ENCODE measurements around the gene PMIS2. TPM values are rescaled to one million over a fixed set of nuclear protein-coding genes. Genes with fewer than 3 reads are reported as not detected.
"Not testable (repeated sequence)": the region's sequence is repeated elsewhere in the genome, so short reads cannot be mapped to it uniquely, and the experiment has no call there.

Gene PMIS2
- total RNA-seq, 1 donor from 2014 or later: not detected

DNA sequence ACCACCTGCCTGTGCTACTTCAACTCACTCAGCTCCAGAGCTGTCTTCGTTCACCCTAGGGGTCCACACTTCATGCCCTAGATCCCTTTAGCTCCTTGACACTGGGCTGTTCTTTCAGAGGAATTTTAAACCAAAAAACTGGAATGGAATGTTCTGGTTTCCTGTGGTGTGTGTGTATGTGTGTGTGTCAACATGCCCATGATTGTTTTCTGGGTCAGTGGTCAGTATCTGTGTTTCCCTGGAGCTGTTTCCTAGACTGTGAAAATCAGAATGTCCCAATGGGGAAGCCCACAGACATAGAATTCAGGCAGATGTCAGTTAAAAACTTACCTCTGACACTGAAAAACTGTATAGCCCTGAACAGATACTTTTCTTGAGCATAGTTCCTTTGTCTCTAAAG is 1.3 kb downstream of the PMIS2 start:
- DNase-seq (ENCODE audit: low read depth in 2 of 2): peak; percentile 36 to 39

GRCh38 chr19:35590875-35591274 is 4.9 kb downstream of the PMIS2 start:
- no peak for DNase-seq (ENCODE audit: low read depth in 2 of 2)

- peak; percentile 47 to 61 for DNase-seq (ENCODE audit: low read depth in 2 of 2)
Observed at GRCh38 chr19:35592226-35592625, 6.3 kb downstream of the PMIS2 start.

DNA sequence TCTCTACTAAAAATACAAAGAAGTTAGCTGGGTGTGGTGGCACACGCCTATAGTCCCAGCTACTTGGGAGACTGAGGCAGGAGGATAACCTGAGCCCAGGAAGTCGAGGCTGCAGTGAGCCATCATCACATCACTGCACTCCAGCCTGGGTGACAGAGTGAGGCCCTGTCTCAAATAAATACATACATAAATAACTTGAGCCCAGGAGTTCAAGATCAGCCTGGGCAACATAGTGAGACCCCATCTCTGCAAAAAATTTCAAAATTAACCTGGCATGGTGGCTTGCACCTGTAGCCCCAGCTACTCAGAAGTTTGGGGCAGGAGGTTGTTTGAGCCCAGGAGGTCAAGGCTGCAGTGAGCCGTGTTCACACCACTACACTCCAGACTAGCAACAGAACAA is 9.1 kb downstream of the PMIS2 start:
- DNase-seq (ENCODE audit: low read depth in 2 of 2): not testable (repeated sequence)

GRCh38 chr19:35595928-35596327 is 10.0 kb downstream of the PMIS2 start:
- no peak for DNase-seq (ENCODE audit: low read depth in 2 of 2)

DNA sequence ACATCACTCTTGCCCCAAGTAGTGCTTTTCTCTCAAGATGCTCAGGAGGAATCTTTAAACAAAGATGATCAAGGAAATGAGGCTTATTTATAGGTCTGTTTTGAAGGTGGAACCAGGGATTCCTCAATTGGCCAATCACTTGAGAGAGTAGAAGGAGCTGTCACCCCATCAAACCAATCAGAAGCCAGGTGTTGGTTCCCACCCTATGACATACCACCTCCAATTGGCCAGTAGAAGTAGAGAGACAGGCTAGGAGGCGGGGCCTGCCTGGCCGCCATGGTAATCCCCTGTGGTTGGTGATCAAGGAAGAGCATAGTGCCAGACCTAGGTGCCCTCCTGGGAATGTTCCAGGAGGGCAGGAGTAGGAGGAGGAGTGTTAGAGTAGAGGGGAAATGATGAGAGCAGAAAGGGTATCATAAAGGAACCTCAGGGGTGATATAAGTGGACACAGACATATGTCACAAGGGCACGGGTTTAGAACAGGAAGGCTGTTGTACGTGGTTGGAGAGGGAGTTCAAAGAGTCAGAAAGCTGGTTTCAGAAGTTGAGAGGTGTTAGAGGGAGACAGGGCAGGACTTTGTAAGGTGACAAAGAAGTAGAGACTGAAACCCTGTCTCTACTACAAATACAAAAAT is 10.5 kb downstream of the PMIS2 start:
- DNase-seq (ENCODE audit: low read depth in 2 of 2): peak in 1 of 2 donors; percentile 8

GRCh38 chr19:35601971-35602370 is 16.0 kb downstream of the PMIS2 start:
- no peak for DNase-seq (ENCODE audit: low read depth in 2 of 2)

- DNase-seq (ENCODE audit: low read depth in 2 of 2): not testable (repeated sequence)
Observed at GRCh38 chr19:35604436-35604835, 18.5 kb downstream of the PMIS2 start.

GRCh38 chr19:35607170-35607569 is 21.2 kb downstream of the PMIS2 start:
- DNase-seq (ENCODE audit: low read depth in 2 of 2): not testable (repeated sequence)

GRCh38 chr19:35607661-35608060 is 21.7 kb downstream of the PMIS2 start:
- no peak for DNase-seq (ENCODE audit: low read depth in 2 of 2)

- DNase-seq (ENCODE audit: low read depth in 2 of 2): no peak
Observed at GRCh38 chr19:35608251-35608650, 22.3 kb downstream of the PMIS2 start.

GRCh38 chr19:35609851-35610353 is 23.9 kb downstream of the PMIS2 start:
- no peak for DNase-seq (ENCODE audit: low read depth in 2 of 2)

GRCh38 chr19:35612224-35612558 is 26.2 kb downstream of the PMIS2 start:
- no peak for DNase-seq (ENCODE audit: low read depth in 2 of 2)

- DNase-seq (ENCODE audit: low read depth in 2 of 2): peak; percentile 74 to 92
Observed at GRCh38 chr19:35612559-35613321, 26.8 kb downstream of the PMIS2 start, which contains the start of gene HAUS5. Gene HAUS5 (plus strand): TSS chr19:35612735. CDS start chr19:35612795, 60 bp downstream.

DNA sequence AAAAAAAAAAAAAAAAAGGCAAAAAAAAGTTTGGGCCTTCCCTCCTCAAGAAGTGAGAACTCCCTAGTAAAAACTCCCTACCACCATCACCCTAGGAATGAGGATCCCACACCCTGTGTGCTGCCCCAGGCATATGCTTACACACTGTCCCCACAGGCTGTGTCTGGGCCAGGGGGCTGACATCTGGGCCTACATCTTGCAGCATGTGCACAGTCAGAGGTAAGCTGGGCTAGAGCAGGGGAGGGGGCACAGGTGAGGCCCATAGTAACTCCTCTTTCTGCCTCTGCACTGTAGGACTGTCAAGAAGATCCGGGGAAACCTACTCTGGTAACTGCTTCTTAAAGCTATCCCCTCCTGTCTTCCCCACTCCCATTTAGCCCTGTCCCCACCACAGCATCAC is 27.6 kb downstream of the PMIS2 start:
- DNase-seq (ENCODE audit: low read depth in 2 of 2): no peak

GRCh38 chr19:35615036-35615435 is 29.1 kb downstream of the PMIS2 start:
- DNase-seq (ENCODE audit: low read depth in 2 of 2): no peak

DNA sequence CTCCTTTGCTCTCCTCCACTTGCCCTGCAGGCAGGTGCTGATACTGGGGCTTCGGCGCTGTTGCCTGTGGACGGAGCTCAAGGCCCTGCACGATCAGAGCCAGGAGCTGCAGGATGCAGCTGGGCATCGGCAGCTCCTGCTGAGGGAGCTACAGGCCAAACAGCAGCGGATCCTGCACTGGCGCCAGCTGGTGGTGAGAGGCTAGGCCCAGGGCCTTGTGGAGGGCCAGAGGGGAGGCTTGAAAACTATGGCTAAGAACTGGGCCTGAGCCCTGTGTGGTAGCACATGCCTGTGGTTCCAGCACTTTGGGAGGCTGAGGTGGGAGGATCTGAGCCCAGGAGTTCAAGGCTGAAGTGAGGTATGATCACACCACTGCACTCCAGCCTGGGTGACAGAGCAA is 32.9 kb downstream of the PMIS2 start:
- no peak for DNase-seq (ENCODE audit: low read depth in 2 of 2)

DNA sequence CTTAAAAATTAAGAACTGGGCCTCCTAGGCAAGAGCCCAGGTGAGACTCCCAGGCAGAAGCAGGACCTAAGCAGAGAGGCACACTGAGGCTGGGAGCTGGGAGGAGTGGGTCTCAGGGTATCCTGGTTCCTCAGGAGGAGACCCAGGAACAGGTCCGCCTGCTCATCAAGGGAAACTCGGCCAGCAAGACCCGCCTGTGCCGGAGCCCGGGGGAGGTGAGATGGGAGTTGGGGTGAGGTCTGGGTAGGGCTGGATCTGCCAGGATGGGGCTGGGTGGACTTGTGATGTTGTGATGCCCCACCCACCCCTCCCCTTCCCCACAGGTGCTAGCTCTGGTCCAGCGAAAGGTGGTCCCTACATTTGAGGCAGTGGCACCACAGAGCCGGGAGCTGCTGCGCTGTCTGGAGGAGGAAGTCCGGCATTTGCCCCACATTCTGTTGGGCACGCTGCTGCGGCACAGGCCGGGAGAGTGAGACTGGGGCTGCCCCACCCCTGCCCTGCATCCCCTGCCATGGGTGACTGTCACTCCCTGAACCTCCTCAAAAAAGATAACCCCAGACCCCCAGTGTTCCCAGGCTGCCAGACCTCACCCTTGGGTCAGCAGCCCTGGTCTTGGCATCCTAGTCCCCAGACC is 33.4 kb downstream of the PMIS2 start:
- no peak for DNase-seq (ENCODE audit: low read depth in 2 of 2)

- DNase-seq (ENCODE audit: low read depth in 2 of 2): no peak
Observed at GRCh38 chr19:35620001-35620400, 34.0 kb downstream of the PMIS2 start.

GRCh38 chr19:35621708-35622107 is 35.7 kb downstream of the PMIS2 start:
- DNase-seq (ENCODE audit: low read depth in 2 of 2): no peak

- no peak for DNase-seq (ENCODE audit: low read depth in 2 of 2)
Observed at GRCh38 chr19:35622750-35623149, 36.8 kb downstream of the PMIS2 start.

GRCh38 chr19:35623327-35624010 is 37.5 kb downstream of the PMIS2 start:
- DNase-seq (ENCODE audit: low read depth in 2 of 2): no peak

All from dermis microvascular lymphatic vessel endothelial cell (primary cell).